ENCODE data around the gene CBR3.

DNA sequence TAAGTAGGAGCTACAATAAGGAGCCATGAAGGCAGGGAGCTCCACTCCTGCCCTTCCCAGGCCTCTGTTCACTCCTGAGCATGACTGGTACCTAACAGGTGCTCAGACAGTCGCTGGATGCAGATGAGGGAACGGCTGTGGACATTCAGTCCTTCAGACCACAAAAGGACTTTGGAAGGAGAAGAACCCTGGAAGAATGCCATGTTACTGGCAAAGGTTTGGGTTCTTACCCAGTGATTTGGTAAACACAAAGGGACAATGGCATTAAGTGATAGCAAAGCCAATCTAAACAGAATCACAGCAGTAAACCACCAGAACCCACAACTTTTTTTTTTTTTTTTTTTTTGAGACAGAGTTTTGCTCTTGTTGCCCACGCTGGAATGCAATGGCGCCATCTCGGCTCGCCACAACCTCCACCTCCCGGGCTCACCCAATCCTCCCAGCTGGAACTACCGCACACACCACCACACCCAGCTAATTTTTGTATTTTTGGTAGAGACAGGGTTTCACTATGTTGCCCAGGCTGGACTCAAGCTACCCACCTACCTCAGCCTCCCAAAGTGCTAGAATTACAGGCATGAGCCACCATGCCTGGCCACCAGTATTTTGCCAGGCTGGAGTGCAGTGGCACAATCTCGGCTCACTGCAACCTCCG, 7.5 kb upstream of the CBR3 start:
- TF ChIP-seq, protein P1, sequence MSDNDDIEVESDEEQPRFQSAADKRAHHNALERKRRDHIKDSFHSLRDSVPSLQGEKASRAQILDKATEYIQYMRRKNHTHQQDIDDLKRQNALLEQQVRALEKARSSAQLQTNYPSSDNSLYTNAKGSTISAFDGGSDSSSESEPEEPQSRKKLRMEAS (IDR thresholded peaks at IDR 0.05): no peak
- no peak for TF ChIP-seq CHD4 (IDR thresholded peaks at IDR 0.05; ENCODE audit: borderline replicate concordance, low read length)
- TF ChIP-seq, protein P2, sequence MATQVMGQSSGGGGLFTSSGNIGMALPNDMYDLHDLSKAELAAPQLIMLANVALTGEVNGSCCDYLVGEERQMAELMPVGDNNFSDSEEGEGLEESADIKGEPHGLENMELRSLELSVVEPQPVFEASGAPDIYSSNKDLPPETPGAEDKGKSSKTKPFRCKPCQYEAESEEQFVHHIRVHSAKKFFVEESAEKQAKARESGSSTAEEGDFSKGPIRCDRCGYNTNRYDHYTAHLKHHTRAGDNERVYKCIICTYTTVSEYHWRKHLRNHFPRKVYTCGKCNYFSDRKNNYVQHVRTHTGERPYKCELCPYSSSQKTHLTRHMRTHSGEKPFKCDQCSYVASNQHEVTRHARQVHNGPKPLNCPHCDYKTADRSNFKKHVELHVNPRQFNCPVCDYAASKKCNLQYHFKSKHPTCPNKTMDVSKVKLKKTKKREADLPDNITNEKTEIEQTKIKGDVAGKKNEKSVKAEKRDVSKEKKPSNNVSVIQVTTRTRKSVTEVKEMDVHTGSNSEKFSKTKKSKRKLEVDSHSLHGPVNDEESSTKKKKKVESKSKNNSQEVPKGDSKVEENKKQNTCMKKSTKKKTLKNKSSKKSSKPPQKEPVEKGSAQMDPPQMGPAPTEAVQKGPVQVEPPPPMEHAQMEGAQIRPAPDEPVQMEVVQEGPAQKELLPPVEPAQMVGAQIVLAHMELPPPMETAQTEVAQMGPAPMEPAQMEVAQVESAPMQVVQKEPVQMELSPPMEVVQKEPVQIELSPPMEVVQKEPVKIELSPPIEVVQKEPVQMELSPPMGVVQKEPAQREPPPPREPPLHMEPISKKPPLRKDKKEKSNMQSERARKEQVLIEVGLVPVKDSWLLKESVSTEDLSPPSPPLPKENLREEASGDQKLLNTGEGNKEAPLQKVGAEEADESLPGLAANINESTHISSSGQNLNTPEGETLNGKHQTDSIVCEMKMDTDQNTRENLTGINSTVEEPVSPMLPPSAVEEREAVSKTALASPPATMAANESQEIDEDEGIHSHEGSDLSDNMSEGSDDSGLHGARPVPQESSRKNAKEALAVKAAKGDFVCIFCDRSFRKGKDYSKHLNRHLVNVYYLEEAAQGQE (IDR thresholded peaks at IDR 0.05; ENCODE audit: borderline replicate concordance in 1 of 2, low read depth in 1 of 2, low read length in 2 of 2): no peak
